HepG2 (cell line): ENCODE results near the gene LDB3. TPM values are rescaled to one million over a fixed set of nuclear protein-coding genes. Genes with fewer than 3 reads are reported as not detected.

ENCODE experiments used
- ATAC-seq: fragments of 200-7000 bp; cut with Tn5 transposase; 3 replicates; pipeline ENCODE4 v1.9.1; 2020; ENCODE audit warnings: mild to moderate bottlenecking, moderate library complexity
- BruUV-seq: library from RNA; stranded (reverse); fragments of 400-500 nt; replicated peaks from 2 replicates; lab custom pipeline; 2021; lab: Mats Ljungman, UMichigan
- CTCF ChIA-PET: fragments of 300-600 bp; formaldehyde crosslinking; extraction: SDS; loops from one replicate; lab custom pipeline; 2021; ENCODE audit warnings: low total read pairs, inconsistent platforms, low intra/inter-chr PET ratio; lab: Yijun Ruan, JAX
- POLR2A ChIA-PET: fragments of 350-600 bp; sonication (Branson Sonifier 250); formaldehyde crosslinking; loops from one replicate; lab custom pipeline; 2020; ENCODE audit warnings: antibody characterized with exemption, inconsistent platforms; lab: Yijun Ruan, JAX
- DNase-seq: peaks from one replicate; pipeline ENCODE4 v3.0.0-alpha.2; 2015; ENCODE audit warnings: low spot score
- FAIRE-seq: peaks from 3 replicates; lab custom pipeline; 2011; peaks lifted over from hg19 to GRCh38; lab: Jason Lieb, UNC
- H2AFZ ChIP-seq: one replicate; pipeline ENCODE4 v1.6.1; 2011; ENCODE audit warnings: low read length, inconsistent platforms
- H3K27ac ChIP-seq: fragments of 300-600 bp; 3 replicates; pipeline ENCODE4 v1.8.0; 2011; ENCODE audit warnings: mixed run types, mild to moderate bottlenecking, mixed read lengths, low read length, inconsistent platforms; ENCODE audit not compliant: insufficient read depth; ENCODE audit errors: extremely low read length
- H3K27me3 ChIP-seq, 2 experiments: fragments of 200-600 bp in 1 of 2; 2 replicates in 1 of 2; 3 replicates in 1 of 2; pipeline versions ENCODE4 v1.6.0 to v1.8.0; 2011; ENCODE audit warnings: low read length in 2 of 2, mild to moderate bottlenecking in 2 of 2, moderate library complexity in 2 of 2, inconsistent platforms in 1 of 2; ENCODE audit not compliant: insufficient read depth in 2 of 2, control insufficient read depth in 1 of 2
- H3K36me3 ChIP-seq, 2 experiments: fragments of 200-600 bp in 1 of 2; replicated peaks in 1 of 2; 2 replicates in 1 of 2; 3 replicates in 1 of 2; pipeline versions ENCODE4 v1.5.1 to v1.8.0; 2011; ENCODE audit warnings: low read length in 2 of 2, inconsistent platforms in 1 of 2; ENCODE audit not compliant: insufficient read depth in 2 of 2, control insufficient read depth in 1 of 2
- H3K4me1 ChIP-seq: 2 replicates; pipeline ENCODE4 v1.5.1; 2012; ENCODE audit warnings: low read length, inconsistent platforms; ENCODE audit not compliant: insufficient read depth
- H3K4me2 ChIP-seq: 2 replicates; pipeline ENCODE4 v1.6.0; 2011; ENCODE audit warnings: low read depth, low read length, inconsistent platforms
- H3K4me3 ChIP-seq, 3 experiments: fragments of 200-600 bp in 1 of 3; sonication (generic), shearing (Covaris generic) in 1 of 3; replicated peaks in 1 of 3; 2 replicates each; pipeline ENCODE4 v1.5.1; 2011 to 2016; ENCODE audit warnings: low read length in 3 of 3, inconsistent platforms in 2 of 3, low read depth in 2 of 3, mild to moderate bottlenecking in 2 of 3, control low read depth in 1 of 3, mixed read lengths in 1 of 3; ENCODE audit not compliant: insufficient read depth in 1 of 3
- H3K79me2 ChIP-seq: one replicate; pipeline ENCODE4 v1.6.1; 2011; ENCODE audit warnings: low read length, inconsistent platforms; ENCODE audit not compliant: insufficient read depth
- H3K9ac ChIP-seq: 2 replicates; pipeline ENCODE4 v1.6.0; 2011; ENCODE audit warnings: mild to moderate bottlenecking, low read depth, low read length, inconsistent platforms; ENCODE audit not compliant: insufficient read depth
- H3K9me3 ChIP-seq: 2 replicates; pipeline ENCODE4 v1.5.1; 2012; ENCODE audit warnings: mild to moderate bottlenecking, low read length
- H4K20me1 ChIP-seq: 2 replicates; pipeline ENCODE4 v1.6.0; 2011; ENCODE audit warnings: inconsistent platforms, mild to moderate bottlenecking, low read length, moderate library complexity; ENCODE audit not compliant: insufficient read depth
- CEBPZ ChIP-seq: IDR thresholded peaks from 2 replicates; pipeline ENCODE4 v1.6.1; 2012; ENCODE audit warnings: low read length, improper control_type of control experiment
- CENPBD1 ChIP-seq: sonication (generic); formaldehyde crosslinking; IDR thresholded peaks from 2 replicates; pipeline ENCODE4 v1.8.0; 2022; ENCODE audit warnings: missing genetic modification reagents, low read depth, mild to moderate bottlenecking, borderline replicate concordance
- CSRNP2 ChIP-seq: sonication (generic); formaldehyde crosslinking; conservative IDR thresholded peaks from 2 replicates; pipeline ENCODE4 v1.8.0; 2022; ENCODE audit warnings: low read depth, missing genetic modification reagents
- E2F5 ChIP-seq: sonication (generic); formaldehyde crosslinking; conservative IDR thresholded peaks from 2 replicates; pipeline ENCODE4 v1.4.0; 2020; ENCODE audit warnings: missing genetic modification reagents
- MLX ChIP-seq: IDR thresholded peaks from 2 replicates; pipeline ENCODE4 v1.6.1; 2016
- NKX3-1 ChIP-seq: sonication (generic); formaldehyde crosslinking; IDR thresholded peaks from 2 replicates; pipeline ENCODE4 v1.5.0; 2020; ENCODE audit warnings: missing genetic modification reagents
- RAD51 ChIP-seq: fragments of 450-650 bp; IDR thresholded peaks from 2 replicates; pipeline ENCODE4 v1.6.1; 2016; ENCODE audit warnings: borderline replicate concordance
- REPIN1 ChIP-seq: sonication (generic); formaldehyde crosslinking; IDR thresholded peaks from 2 replicates; pipeline ENCODE4 v1.8.0; 2022; ENCODE audit warnings: missing genetic modification reagents, low read depth, mild to moderate bottlenecking, borderline replicate concordance
- SIN3B ChIP-seq: fragments of 150-350 bp; IDR thresholded peaks from 2 replicates; pipeline ENCODE4 v1.6.1; 2014; ENCODE audit warnings: low read length
- SPEN ChIP-seq: sonication (generic); formaldehyde crosslinking; IDR thresholded peaks from 2 replicates; pipeline ENCODE4 v1.5.1; 2020; ENCODE audit warnings: low read depth, mild to moderate bottlenecking, missing genetic modification reagents
- TARDBP ChIP-seq: sonication (generic); formaldehyde crosslinking; IDR thresholded peaks from 2 replicates; pipeline ENCODE4 v1.8.0; 2022; ENCODE audit warnings: mild to moderate bottlenecking, missing genetic modification reagents
- TEAD2 ChIP-seq: sonication (generic); formaldehyde crosslinking; IDR thresholded peaks from 2 replicates; pipeline ENCODE4 v1.9.0; 2021; ENCODE audit warnings: missing genetic modification reagents
- THYN1 ChIP-seq: sonication (generic); formaldehyde crosslinking; IDR thresholded peaks from 2 replicates; pipeline ENCODE4 v1.8.1; 2023; ENCODE audit warnings: low read depth, mild to moderate bottlenecking, moderate library complexity, missing genetic modification reagents, borderline replicate concordance
- TRAFD1 ChIP-seq: sonication (generic); formaldehyde crosslinking; IDR thresholded peaks from 2 replicates; pipeline ENCODE4 v1.5.1; 2020; ENCODE audit warnings: missing genetic modification reagents, mild to moderate bottlenecking, borderline replicate concordance
- ZNF367 ChIP-seq: sonication (generic); formaldehyde crosslinking; IDR thresholded peaks from 2 replicates; pipeline ENCODE4 v1.4.0; 2020; ENCODE audit warnings: missing genetic modification reagents, borderline replicate concordance
- ZNF780A ChIP-seq: sonication (generic); formaldehyde crosslinking; IDR thresholded peaks from 2 replicates; pipeline ENCODE4 v1.8.0; 2022; ENCODE audit warnings: mild to moderate bottlenecking, missing genetic modification reagents, moderate library complexity
- WGBS: methylation state at CpG from one replicate; pipeline ENCODE4 v1.1.6; 2017; ENCODE audit warnings: low lambda C conversion rate; 5-methylcytosine and 5-hydroxymethylcytosine counted together
- in situ Hi-C: cut with HindIII; loops from 2 replicates; pipeline ENCODE4 v1.10.0; 2017; ENCODE audit warnings: low pct_unique_long_range_greater_than_20kb; ENCODE audit not compliant: extremely low pct_ligation_motif_present
- intact Hi-C: fragments of 100-400 bp; cut with micrococcal nuclease; formaldehyde crosslinking; loops from one replicate; pipeline ENCODE4 v1.10.0; 2022; ENCODE audit not compliant: unreplicated experiment
- polyA plus RNA-seq, 8 experiments: library from polyadenylated mRNA; depleted of rRNA in 3 of 8; stranded (reverse) in 7 of 8; unstranded in 1 of 8; fragments of >200 nt; fragmentation: Illumina TruSeq in 4 of 8; extraction: Trizol in 4 of 8; gene quantifications; 2 replicates each; pipeline versions ENCODE4 v1.2.1 to v1.2.3, GENCODE V29; 2011 to 2016; ENCODE audit warnings: low read depth in 4 of 8, missing spikeins in 1 of 8, mixed read lengths in 1 of 8; ENCODE audit not compliant: insufficient read depth in 1 of 8
- total RNA-seq, 5 experiments: library from RNA; depleted of rRNA; stranded (reverse); fragments of >200 nt; fragmentation: Illumina TruSeq; extraction: Trizol; gene quantifications; 2 replicates each; pipeline ENCODE4 v1.2.3, GENCODE V29; 2016; ENCODE audit warnings: low read depth in 1 of 5

LDB3 gene
- total and polyA plus RNA-seq, 2 of the 13 experiments (the other 11 are each of a cell fraction or from before 2014, with no cell fraction given), result not detected

- no peak for DNase-seq
- no peaks in the 10 kb centered on the region for H3K27me3 ChIP-seq
- FAIRE-seq, result no peak
- no peak overlapping the region for H3K9ac ChIP-seq
- H3K9me3 ChIP-seq, result no peaks in the 10 kb centered on the region
- in situ Hi-C loops, result no loop called here
- H3K36me3 ChIP-seq, result no peaks in the 10 kb centered on the region
- H3K79me2 ChIP-seq, result peaks cover 72% of the 10 kb centered on the region
- BruUV-seq, result no TSS peak
- peaks cover 54% of the 10 kb centered on the region for H3K4me1 ChIP-seq
- no peak overlapping the region for H3K4me3 ChIP-seq
- intact Hi-C loops, result no loop called here
- POLR2A ChIA-PET, result interaction anchor here (0.5 to 1.6 kb wide), 2 partner anchors 13 to 65 kb away, joined by 4 to 5 read pairs; no protein-coding TSS in a partner anchor
- no peak overlapping the region for H2AFZ ChIP-seq
- TF ChIP-seq CEBPZ (no peak), MLX (CRISPR knock-in tag) (no peak), ZNF780A (CRISPR knock-in tag) (no peak), TRAFD1 (CRISPR knock-in tag) (no peak), SIN3B (no peak), RAD51 (no peak), CENPBD1 (CRISPR knock-in tag) (no peak), CSRNP2 (CRISPR knock-in tag) (no peak), REPIN1 (CRISPR knock-in tag) (no peak), NKX3-1 (CRISPR knock-in tag) (no peak), TEAD2 (CRISPR knock-in tag) (no peak), E2F5 (CRISPR knock-in tag) (no peak), THYN1 (CRISPR knock-in tag) (no peak), SPEN (no peak), TARDBP (CRISPR knock-in tag) (no peak), ZNF367 (no peak)
- TF ChIP-seq, all 625 proteins: peak for 0
- Histone ChIP-seq H4K20me1 (peaks cover 45% of the 10 kb centered on the region), H3K27ac (no peak overlapping the region), H3K4me2 (no peak overlapping the region)
- WGBS, result 92% methylated on average over 2 of the region's 2 CpGs
- CTCF ChIA-PET, result no interaction called here
- ATAC-seq, result no peak
Observed at GRCh38 chr10:86770412-86770960, 102.2 kb downstream of the LDB3 start.
